Measurements from ENCODE around the gene REPIN1. TPM values are rescaled to one million over a fixed set of nuclear protein-coding genes. Genes with fewer than 3 reads are reported as not detected.

Gene REPIN1
- total RNA-seq, 1 donor from 2014 or later = 224 TPM

- Mint-ChIP-seq H3K9me3 (no peaks in the 10 kb centered on the region), H3K4me3 (peak overlapping the region; percentile 68), H3K36me3 (ENCODE audit: low read depth) (no peaks in the 10 kb centered on the region), H3K4me1 (peaks cover 21% of the 10 kb centered on the region), H3K27me3 (ENCODE audit: low read depth) (peaks cover 48% of the 10 kb centered on the region), H3K27ac (ENCODE audit: unreplicated experiment) (no peak overlapping the region)
- TF ChIP-seq, protein P1, sequence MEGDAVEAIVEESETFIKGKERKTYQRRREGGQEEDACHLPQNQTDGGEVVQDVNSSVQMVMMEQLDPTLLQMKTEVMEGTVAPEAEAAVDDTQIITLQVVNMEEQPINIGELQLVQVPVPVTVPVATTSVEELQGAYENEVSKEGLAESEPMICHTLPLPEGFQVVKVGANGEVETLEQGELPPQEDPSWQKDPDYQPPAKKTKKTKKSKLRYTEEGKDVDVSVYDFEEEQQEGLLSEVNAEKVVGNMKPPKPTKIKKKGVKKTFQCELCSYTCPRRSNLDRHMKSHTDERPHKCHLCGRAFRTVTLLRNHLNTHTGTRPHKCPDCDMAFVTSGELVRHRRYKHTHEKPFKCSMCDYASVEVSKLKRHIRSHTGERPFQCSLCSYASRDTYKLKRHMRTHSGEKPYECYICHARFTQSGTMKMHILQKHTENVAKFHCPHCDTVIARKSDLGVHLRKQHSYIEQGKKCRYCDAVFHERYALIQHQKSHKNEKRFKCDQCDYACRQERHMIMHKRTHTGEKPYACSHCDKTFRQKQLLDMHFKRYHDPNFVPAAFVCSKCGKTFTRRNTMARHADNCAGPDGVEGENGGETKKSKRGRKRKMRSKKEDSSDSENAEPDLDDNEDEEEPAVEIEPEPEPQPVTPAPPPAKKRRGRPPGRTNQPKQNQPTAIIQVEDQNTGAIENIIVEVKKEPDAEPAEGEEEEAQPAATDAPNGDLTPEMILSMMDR (conservative IDR thresholded peaks at IDR 0.05) = no peak
- no peak for DNase-seq (ENCODE audit: low read depth, low spot score)
These were observed 27.8 kb upstream of the REPIN1 start for GRCh38 chr7:150340875-150341262.

DNA sequence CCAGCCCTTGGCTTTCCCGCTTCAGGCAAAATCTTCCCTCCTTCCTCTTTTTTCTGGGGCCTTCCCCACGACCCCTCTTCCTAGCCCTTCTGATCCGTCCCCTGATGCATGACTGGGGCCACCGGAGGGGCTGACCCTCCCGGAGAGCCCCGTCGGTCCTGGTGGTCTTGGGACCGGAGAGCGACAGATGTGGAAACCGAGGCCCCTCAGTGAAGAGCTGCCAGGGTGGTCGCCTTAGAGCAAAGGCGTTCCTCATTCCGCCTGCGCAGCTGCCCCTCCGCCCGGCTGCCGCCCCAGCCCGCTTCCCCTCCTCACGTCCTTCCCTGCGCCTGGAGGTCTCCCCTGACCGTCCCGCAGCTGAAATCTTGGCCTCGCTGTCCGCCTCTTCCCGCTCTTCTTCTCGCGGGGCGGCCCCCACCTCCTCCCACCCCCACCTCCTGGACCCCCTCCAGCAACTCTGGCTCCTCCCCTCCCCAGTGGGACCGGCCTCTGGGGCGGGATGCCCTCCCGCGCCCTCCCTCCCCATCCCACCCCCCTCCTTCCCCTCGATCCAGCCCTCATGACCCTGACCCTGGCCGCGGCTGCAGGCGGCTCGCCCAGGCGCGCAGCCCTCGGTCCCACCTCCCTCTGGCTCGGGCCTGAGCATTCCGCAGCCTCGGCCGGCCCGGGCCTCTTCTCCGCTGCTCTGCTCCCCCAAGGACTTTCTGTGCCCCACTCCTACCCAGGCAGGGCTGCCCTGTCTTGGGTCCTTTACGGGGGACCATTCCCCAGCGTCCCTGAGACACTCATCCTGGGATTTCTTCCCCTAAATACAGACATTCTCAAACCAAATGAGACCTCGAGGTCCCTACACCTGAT, 27.1 kb upstream of the REPIN1 start, which contains the start of gene RARRES2:
TSS of gene RARRES2 (minus strand) at position 367 of the 858 bp plus-strand sequence. CDS start 1,020 bp downstream, outside the sequence.
- peaks cover 21% of the 10 kb centered on the region for H3K4me1 Mint-ChIP-seq
- peak within 1 kb of the TSS; percentile 83 for H3K4me3 Mint-ChIP-seq
- no peaks in the 10 kb centered on the region for H3K9me3 Mint-ChIP-seq
- TF ChIP-seq, protein P1 (conservative IDR thresholded peaks at IDR 0.05) = no peak
- peak within 1 kb of the TSS; percentile 62 for H3K27ac Mint-ChIP-seq (ENCODE audit: unreplicated experiment)
- no peaks in the 10 kb centered on the region for H3K36me3 Mint-ChIP-seq (ENCODE audit: low read depth)
- peaks cover 53% of the 10 kb centered on the region for H3K27me3 Mint-ChIP-seq (ENCODE audit: low read depth)
- DNase-seq (ENCODE audit: low read depth, low spot score) = peak; percentile 58

GRCh38 chr7:150342121-150342408, 26.6 kb upstream of the REPIN1 start:
- TF ChIP-seq, protein P1 (conservative IDR thresholded peaks at IDR 0.05) = no peak
- peak overlapping the region; percentile 62 for H3K27ac Mint-ChIP-seq (ENCODE audit: unreplicated experiment)
- H3K4me3 Mint-ChIP-seq = peak overlapping the region; percentile 78
- H3K4me1 Mint-ChIP-seq = peaks cover 21% of the 10 kb centered on the region
- peaks cover 56% of the 10 kb centered on the region for H3K27me3 Mint-ChIP-seq (ENCODE audit: low read depth)
- no peak for DNase-seq (ENCODE audit: low read depth, low spot score)
- H3K9me3 Mint-ChIP-seq = no peaks in the 10 kb centered on the region
- H3K36me3 Mint-ChIP-seq (ENCODE audit: low read depth) = no peaks in the 10 kb centered on the region

DNA sequence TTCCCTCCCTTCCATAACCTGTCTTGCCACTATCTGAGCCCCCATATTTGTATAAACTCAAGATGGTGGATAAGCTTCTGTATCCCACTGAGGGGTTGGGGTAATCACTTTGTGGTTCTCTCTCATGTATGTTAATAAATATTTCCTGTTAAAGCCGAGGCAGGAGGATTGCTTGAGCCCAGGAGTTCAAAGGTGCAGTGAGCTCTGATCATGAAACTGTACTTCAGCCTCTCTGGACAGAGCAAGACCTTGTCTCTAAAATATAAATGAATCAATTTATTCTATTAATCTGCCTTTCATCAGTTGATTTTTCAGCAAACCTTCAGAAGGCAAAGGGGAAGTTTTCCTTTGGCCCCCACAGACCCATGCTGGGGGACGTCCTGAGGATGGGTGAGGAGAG, 25.4 kb upstream of the REPIN1 start:
- DNase-seq (ENCODE audit: low read depth, low spot score) = no peak
- H3K36me3 Mint-ChIP-seq (ENCODE audit: low read depth) = no peaks in the 10 kb centered on the region
- H3K27me3 Mint-ChIP-seq (ENCODE audit: low read depth) = peaks cover 53% of the 10 kb centered on the region
- H3K4me1 Mint-ChIP-seq = peaks cover 21% of the 10 kb centered on the region
- no peaks in the 10 kb centered on the region for H3K9me3 Mint-ChIP-seq
- H3K27ac Mint-ChIP-seq (ENCODE audit: unreplicated experiment) = no peak overlapping the region
- no peak overlapping the region for H3K4me3 Mint-ChIP-seq
- TF ChIP-seq, protein P1 (conservative IDR thresholded peaks at IDR 0.05) = no peak

DNA sequence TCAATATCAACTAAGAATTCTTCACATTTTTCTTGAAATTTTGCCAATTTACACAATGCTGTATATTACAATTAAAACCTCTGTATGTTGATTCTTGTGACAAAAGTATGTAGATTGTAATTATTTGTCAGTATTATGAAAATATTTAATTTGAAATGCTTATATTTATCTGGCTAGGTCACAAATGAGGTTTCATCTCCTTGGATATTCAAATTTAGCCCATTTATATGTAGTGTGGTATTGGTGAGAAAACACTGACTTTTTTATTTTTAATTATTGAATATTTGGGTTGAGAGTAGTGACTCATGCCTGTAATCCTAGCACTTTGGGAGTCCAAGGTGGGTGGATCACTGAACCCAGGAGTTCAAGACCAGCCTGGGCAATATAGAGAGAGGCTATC, 24.3 kb upstream of the REPIN1 start:
- no peak for DNase-seq (ENCODE audit: low read depth, low spot score)
- Mint-ChIP-seq H3K27ac (ENCODE audit: unreplicated experiment) (no peak overlapping the region), H3K4me3 (no peak overlapping the region), H3K27me3 (ENCODE audit: low read depth) (peaks cover 51% of the 10 kb centered on the region), H3K4me1 (peaks cover 19% of the 10 kb centered on the region), H3K9me3 (no peaks in the 10 kb centered on the region), H3K36me3 (ENCODE audit: low read depth) (no peaks in the 10 kb centered on the region)
- TF ChIP-seq, protein P1 (conservative IDR thresholded peaks at IDR 0.05) = no peak

All from neural crest cell (in vitro differentiated cells).